ENCODE data around the gene PTPRD. TPM values are rescaled to one million over a fixed set of nuclear protein-coding genes. Genes with fewer than 3 reads are reported as not detected.

PTPRD gene
- total and polyA plus RNA-seq, 2 experiments from 2014 or later, result 11.5 to 58.0 TPM

DNA sequence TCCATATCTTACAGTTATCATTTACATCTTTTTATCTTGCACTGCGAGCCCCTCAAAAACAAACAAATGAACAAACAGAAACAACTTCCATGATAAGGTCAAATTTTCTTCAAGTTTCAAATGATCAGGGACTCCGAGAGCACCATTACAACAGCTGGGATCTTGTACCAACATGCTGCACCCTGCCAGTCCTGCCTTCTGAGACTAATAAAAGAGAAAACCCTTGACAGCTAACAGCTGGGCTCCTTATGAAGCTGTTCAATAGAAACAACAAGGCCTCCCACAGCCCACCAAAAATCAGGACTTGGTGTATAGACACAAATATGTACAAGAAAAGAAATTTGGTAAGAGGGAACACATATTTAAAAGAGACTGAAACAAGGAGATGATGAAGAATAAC lies 1828.0 kb downstream of the PTPRD start:
- no peaks in the 10 kb centered on the region for H4K20me1 ChIP-seq (replicated peaks; ENCODE audit: insufficient read depth)
- Mint-ChIP-seq H3K4me1 (peaks cover 20% of the 10 kb centered on the region), H3K9me3 (no peaks in the 10 kb centered on the region), H3K36me3 (ENCODE audit: low read depth) (no peaks in the 10 kb centered on the region), H3K27ac (peak overlapping the region; percentile 47), H3K4me3 (no peak overlapping the region), H3K27me3 (ENCODE audit: insufficient read depth, low read depth, poor library complexity) (no peaks in the 10 kb centered on the region)
- no peaks in the 10 kb centered on the region for H3K9me2 ChIP-seq (ENCODE audit: insufficient read depth)
- no peaks in the 10 kb centered on the region for H3K36me3 ChIP-seq (ENCODE audit: insufficient read depth)
- no peak for ATAC-seq
- no peaks in the 10 kb centered on the region for H3K27me3 ChIP-seq (ENCODE audit: insufficient read depth)
- TF ChIP-seq, protein P1, sequence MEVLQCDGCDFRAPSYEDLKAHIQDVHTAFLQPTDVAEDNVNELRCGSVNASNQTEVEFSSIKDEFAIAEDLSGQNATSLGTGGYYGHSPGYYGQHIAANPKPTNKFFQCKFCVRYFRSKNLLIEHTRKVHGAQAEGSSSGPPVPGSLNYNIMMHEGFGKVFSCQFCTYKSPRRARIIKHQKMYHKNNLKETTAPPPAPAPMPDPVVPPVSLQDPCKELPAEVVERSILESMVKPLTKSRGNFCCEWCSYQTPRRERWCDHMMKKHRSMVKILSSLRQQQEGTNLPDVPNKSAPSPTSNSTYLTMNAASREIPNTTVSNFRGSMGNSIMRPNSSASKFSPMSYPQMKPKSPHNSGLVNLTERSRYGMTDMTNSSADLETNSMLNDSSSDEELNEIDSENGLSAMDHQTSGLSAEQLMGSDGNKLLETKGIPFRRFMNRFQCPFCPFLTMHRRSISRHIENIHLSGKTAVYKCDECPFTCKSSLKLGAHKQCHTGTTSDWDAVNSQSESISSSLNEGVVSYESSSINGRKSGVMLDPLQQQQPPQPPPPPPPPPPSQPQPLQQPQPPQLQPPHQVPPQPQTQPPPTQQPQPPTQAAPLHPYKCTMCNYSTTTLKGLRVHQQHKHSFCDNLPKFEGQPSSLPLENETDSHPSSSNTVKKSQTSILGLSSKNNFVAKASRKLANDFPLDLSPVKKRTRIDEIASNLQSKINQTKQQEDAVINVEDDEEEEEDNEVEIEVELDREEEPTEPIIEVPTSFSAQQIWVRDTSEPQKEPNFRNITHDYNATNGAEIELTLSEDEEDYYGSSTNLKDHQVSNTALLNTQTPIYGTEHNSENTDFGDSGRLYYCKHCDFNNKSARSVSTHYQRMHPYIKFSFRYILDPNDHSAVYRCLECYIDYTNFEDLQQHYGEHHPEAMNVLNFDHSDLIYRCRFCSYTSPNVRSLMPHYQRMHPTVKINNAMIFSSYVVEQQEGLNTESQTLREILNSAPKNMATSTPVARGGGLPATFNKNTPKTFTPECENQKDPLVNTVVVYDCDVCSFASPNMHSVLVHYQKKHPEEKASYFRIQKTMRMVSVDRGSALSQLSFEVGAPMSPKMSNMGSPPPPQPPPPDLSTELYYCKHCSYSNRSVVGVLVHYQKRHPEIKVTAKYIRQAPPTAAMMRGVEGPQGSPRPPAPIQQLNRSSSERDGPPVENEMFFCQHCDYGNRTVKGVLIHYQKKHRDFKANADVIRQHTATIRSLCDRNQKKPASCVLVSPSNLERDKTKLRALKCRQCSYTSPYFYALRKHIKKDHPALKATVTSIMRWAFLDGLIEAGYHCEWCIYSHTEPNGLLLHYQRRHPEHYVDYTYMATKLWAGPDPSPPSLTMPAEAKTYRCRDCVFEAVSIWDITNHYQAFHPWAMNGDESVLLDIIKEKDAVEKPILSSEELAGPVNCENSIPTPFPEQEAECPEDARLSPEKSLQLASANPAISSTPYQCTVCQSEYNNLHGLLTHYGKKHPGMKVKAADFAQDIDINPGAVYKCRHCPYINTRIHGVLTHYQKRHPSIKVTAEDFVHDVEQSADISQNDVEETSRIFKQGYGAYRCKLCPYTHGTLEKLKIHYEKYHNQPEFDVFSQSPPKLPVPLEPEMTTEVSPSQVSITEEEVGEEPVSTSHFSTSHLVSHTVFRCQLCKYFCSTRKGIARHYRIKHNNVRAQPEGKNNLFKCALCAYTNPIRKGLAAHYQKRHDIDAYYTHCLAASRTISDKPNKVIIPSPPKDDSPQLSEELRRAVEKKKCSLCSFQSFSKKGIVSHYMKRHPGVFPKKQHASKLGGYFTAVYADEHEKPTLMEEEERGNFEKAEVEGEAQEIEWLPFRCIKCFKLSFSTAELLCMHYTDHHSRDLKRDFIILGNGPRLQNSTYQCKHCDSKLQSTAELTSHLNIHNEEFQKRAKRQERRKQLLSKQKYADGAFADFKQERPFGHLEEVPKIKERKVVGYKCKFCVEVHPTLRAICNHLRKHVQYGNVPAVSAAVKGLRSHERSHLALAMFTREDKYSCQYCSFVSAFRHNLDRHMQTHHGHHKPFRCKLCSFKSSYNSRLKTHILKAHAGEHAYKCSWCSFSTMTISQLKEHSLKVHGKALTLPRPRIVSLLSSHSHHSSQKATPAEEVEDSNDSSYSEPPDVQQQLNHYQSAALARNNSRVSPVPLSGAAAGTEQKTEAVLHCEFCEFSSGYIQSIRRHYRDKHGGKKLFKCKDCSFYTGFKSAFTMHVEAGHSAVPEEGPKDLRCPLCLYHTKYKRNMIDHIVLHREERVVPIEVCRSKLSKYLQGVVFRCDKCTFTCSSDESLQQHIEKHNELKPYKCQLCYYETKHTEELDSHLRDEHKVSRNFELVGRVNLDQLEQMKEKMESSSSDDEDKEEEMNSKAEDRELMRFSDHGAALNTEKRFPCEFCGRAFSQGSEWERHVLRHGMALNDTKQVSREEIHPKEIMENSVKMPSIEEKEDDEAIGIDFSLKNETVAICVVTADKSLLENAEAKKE (CRISPR knock-in tag; IDR thresholded peaks at IDR 0.05), result no peak
- TF ChIP-seq, protein P2, sequence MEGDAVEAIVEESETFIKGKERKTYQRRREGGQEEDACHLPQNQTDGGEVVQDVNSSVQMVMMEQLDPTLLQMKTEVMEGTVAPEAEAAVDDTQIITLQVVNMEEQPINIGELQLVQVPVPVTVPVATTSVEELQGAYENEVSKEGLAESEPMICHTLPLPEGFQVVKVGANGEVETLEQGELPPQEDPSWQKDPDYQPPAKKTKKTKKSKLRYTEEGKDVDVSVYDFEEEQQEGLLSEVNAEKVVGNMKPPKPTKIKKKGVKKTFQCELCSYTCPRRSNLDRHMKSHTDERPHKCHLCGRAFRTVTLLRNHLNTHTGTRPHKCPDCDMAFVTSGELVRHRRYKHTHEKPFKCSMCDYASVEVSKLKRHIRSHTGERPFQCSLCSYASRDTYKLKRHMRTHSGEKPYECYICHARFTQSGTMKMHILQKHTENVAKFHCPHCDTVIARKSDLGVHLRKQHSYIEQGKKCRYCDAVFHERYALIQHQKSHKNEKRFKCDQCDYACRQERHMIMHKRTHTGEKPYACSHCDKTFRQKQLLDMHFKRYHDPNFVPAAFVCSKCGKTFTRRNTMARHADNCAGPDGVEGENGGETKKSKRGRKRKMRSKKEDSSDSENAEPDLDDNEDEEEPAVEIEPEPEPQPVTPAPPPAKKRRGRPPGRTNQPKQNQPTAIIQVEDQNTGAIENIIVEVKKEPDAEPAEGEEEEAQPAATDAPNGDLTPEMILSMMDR (conservative IDR thresholded peaks at IDR 0.05; ENCODE audit: low read depth in 2 of 2), result no peak
- no peak overlapping the region for H3K27ac ChIP-seq (ENCODE audit: low read depth)
- no peak for DNase-seq (ENCODE audit: low spot score)
- no peaks in the 10 kb centered on the region; the same call in 1 of the 2 replicates for H3K79me2 ChIP-seq (replicated peaks; ENCODE audit: insufficient read depth)
- no peak overlapping the region for H3K4me2 ChIP-seq
- H2AFZ ChIP-seq, result no peak overlapping the region
- 0 out of 2 replicates have a peak, but pooled peaks cover 3% of the 10 kb centered on the region for H3K4me1 ChIP-seq (ENCODE audit: insufficient read depth)
- H3K4me3 ChIP-seq, result no peak overlapping the region
- H3F3A ChIP-seq (replicated peaks; ENCODE audit: low read depth), result no peaks in the 10 kb centered on the region

DNA sequence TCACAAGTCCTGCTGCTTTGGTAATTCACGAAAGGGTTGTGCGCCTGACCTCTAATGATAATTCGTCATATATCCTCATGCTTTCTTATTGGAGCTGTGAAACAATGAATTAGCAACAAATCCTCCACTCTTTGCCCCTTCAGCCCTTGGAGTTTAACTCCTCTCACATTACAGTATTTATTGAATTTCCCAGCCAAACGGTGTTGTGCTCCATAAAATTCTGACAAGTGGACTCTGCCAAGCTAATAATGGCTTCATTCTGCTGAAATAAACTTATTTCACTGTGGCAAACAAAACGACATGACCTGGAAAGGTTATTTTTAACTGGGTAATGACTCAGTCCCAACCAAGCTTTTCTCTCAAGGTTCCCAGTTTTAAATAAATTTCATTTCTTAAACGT lies 1828.9 kb downstream of the PTPRD start:
- H3K36me3 Mint-ChIP-seq (ENCODE audit: low read depth), result no peaks in the 10 kb centered on the region
- no peak overlapping the region for H3K27ac ChIP-seq (ENCODE audit: low read depth)
- no peaks in the 10 kb centered on the region for H4K20me1 ChIP-seq (replicated peaks; ENCODE audit: insufficient read depth)
- ATAC-seq (no peak), DNase-seq (ENCODE audit: low spot score) (no peak)
- no peaks in the 10 kb centered on the region for H3K9me2 ChIP-seq (ENCODE audit: insufficient read depth)
- no peaks in the 10 kb centered on the region for H3K9me3 Mint-ChIP-seq
- peaks cover under 1% of the 10 kb centered on the region for H3K27me3 Mint-ChIP-seq (ENCODE audit: insufficient read depth, low read depth, poor library complexity)
- no peak overlapping the region for H3K4me3 Mint-ChIP-seq
- H3K4me3 ChIP-seq, result no peak overlapping the region
- no peaks in the 10 kb centered on the region for H3K27me3 ChIP-seq (ENCODE audit: insufficient read depth)
- H3K27ac Mint-ChIP-seq, result peak overlapping the region; percentile 42; the same call in 1 of the 2 replicates
- no peak overlapping the region for H2AFZ ChIP-seq
- H3K36me3 ChIP-seq (ENCODE audit: insufficient read depth), result no peaks in the 10 kb centered on the region
- peaks cover 3% of the 10 kb centered on the region; the same call in 1 of the 2 replicates for H3K79me2 ChIP-seq (replicated peaks; ENCODE audit: insufficient read depth)
- H3K4me1 Mint-ChIP-seq, result peaks cover 26% of the 10 kb centered on the region
- H3K4me1 ChIP-seq (ENCODE audit: insufficient read depth), result peaks cover 6% of the 10 kb centered on the region; the same call in 1 of the 2 replicates
- H3K4me2 ChIP-seq, result no peak overlapping the region
- H3F3A ChIP-seq (replicated peaks; ENCODE audit: low read depth), result no peaks in the 10 kb centered on the region
- no peak for TF ChIP-seq EZH2 (IDR thresholded peaks at IDR 0.05; ENCODE audit: low read depth, unreplicated experiment)
- TF ChIP-seq, protein P1 (CRISPR knock-in tag; IDR thresholded peaks at IDR 0.05), result no peak
